HG03095 (cell line): Measurements from ENCODE around the gene TRIM17.

Source experiments
- ATAC-seq: cut with Tn5 transposase; IDR thresholded peaks from one replicate; pipeline ENCODE4 v1.9.1; 2021; ENCODE audit warnings: moderate library complexity; ENCODE audit not compliant: unreplicated experiment

The TRIM17 gene

GRCh38 chr1:228420968-228421826 is 4.5 kb upstream of the TRIM17 start:
- ATAC-seq, result no peak

GRCh38 chr1:228417483-228418203 is 982 bp upstream of the TRIM17 start:
- no peak for ATAC-seq

- ATAC-seq, result no peak
These were observed 400 bp upstream of the TRIM17 start for GRCh38 chr1:228417061-228417460.

- ATAC-seq, result no peak
These were observed 826 bp downstream of the TRIM17 start for GRCh38 chr1:228415853-228416216.

GRCh38 chr1:228415221-228415620 is 1.4 kb downstream of the TRIM17 start:
- no peak for ATAC-seq

GRCh38 chr1:228414511-228415211 is 2.0 kb downstream of the TRIM17 start:
- no peak for ATAC-seq

GRCh38 chr1:228413241-228414010 is 3.2 kb downstream of the TRIM17 start:
- no peak for ATAC-seq

- ATAC-seq, result no peak
These were observed 4.9 kb downstream of the TRIM17 start for GRCh38 chr1:228411548-228412430.

GRCh38 chr1:228411121-228411520 is 5.5 kb downstream of the TRIM17 start:
- no peak for ATAC-seq

GRCh38 chr1:228410671-228411070 is 6.0 kb downstream of the TRIM17 start:
- ATAC-seq, result no peak

GRCh38 chr1:228410015-228410414 is 6.6 kb downstream of the TRIM17 start:
- ATAC-seq, result no peak

GRCh38 chr1:228408869-228409805 is 7.5 kb downstream of the TRIM17 start:
- ATAC-seq, result no peak

- no peak for ATAC-seq
These were observed 8.4 kb downstream of the TRIM17 start for GRCh38 chr1:228408041-228408868.

GRCh38 chr1:228407106-228408040 is 9.3 kb downstream of the TRIM17 start:
- no peak for ATAC-seq

GRCh38 chr1:228405979-228406228 is 10.8 kb downstream of the TRIM17 start:
- ATAC-seq, result peak; percentile 12

- ATAC-seq, result no peak
These were observed 11.3 kb downstream of the TRIM17 start for GRCh38 chr1:228405200-228405978.
